ENCODE results near the gene USP11.

GRCh38 chrX:47243351-47243750 lies 10.5 kb downstream of the USP11 start:
- TF ChIP-seq CTCF (IDR thresholded peaks at IDR 0.05) (no peak), EZH2 (IDR thresholded peaks at IDR 0.05; ENCODE audit: borderline replicate concordance, insufficient read depth, low read depth, low read length, poor library complexity, severe bottlenecking) (no peak)

Measured in B cell (primary cell).